ENCODE measurements around the gene LY86. TPM values are rescaled to one million over a fixed set of nuclear protein-coding genes. Genes with fewer than 3 reads are reported as not detected.
"Not testable (repeated sequence)": the region's sequence is repeated elsewhere in the genome, so short reads cannot be mapped to it uniquely, and the experiment has no call there.

Gene LY86
- total RNA-seq, 2 donors from 2014 or later, result 0.49 to 2.3 TPM

DNA sequence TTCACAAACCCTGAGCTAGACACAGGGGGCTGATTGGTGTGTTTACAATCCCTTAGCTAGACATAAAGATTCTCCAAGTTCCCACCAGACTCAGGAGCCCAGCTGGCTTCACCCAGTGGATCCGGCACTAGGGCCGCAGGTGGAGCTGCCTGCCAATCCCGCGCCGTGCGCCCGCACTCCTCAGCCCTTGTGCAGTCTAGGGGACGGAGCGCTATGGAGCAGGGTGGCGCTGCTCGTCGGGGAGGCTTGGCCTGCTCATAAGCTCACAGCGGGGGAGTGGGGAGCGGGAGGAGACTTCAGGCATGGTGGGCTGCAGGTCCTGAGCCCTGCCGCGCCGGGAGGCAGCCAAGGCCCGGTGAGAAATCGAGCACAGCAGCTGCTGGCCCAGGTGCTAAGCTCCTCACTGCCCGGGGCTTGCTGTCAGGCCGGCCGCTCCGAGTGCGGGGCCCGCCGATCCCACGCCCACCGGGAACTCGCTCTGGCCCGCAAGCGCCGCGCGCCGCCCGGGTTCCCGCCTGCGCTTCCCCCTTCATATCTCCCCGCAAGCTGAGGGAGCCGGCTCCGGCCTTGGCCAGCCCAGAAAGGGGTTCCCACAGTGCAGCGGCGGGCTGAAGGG is 24.7 kb downstream of the LY86 start:
- ATAC-seq; DNase-seq; intact Hi-C loops (cut with DNase I, micrococcal nuclease): not testable (repeated sequence)

DNA sequence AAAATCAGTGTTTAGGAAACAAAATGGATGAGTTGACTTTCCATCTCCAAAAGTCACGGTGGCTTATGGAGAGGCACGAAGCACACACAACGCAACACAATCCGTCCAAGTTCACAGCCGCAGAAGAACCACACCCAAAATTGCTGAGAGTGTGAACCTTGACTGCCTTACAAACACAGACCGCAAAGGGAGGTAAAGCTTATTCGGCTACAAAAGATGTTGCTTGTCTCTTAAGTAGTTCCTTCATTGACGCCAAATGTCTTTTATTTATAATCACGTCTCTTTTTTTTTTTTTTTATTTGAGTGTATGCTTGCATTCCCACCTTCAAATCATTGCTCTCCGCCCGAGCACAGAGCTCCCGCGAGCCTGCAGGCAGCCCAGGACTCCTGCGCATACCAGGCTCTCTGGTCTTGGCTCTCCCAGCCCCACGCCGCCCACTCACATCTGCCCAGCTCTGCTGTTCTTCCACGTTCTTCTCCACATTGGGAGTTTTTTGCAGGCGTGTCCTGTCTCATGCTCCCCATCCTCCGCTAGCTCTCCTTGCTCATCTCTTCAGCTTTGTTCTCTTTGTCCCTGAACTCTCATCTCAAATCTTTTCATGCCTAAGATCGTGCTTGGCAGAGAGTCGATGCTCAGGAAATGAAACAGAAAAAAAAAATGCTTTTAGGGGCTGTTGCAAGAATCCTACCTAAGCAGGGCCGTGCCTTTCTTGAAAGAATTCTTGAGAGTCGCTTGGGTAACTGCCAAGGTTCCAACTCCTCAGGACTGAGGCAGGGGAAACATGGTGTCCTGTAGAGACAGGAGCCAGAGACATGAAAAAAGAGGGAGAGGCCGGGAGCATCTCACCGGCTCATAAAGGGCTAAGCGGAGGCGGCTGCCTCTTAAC is 25.8 kb downstream of the LY86 start:
- ATAC-seq (no peak), DNase-seq (no peak)
- intact Hi-C loops (cut with DNase I, micrococcal nuclease), result no loop called here

DNA sequence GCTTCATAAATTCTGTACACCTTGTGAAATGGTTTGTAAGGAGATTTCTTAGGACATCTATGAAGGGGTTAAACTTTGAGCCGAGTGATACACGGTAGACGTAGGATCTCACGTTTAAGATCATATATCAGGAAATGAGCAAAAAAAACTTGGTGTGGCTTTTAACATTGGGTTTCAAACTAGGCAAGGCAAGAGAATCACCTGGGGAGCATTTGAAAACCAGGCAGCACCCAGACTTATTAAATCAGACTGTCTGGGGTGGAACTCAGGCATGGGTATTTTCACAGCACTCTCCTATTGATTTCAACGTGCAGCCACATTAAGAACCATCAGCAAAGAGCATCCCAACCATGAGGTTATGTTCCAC is 26.4 kb downstream of the LY86 start:
- ATAC-seq, result no peak

DNA sequence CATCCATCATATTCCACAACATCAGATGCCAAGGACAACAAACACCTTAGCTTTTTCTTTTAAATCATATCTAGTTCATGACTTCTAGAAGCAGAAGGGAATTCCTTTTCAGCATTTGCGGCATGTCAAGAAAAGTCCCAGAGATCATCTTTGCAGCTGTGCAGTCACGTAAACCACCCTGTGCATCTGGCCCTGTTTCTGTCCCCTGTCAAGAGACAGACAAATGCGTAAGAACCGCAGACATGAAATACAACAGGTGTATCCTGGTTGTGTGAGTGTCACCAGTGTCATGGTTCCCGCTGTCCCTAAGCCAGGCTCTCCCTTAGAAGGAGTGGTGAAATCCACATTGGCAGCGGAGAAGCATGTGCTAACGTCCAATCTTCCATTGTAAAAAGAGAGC is 28.1 kb downstream of the LY86 start:
- DNase-seq (no peak), ATAC-seq (no peak)
- intact Hi-C loops (cut with DNase I, micrococcal nuclease), result no loop called here

More for the DNA sequence above, 26.4 kb downstream of the LY86 start:
- intact Hi-C loops (cut with DNase I, micrococcal nuclease), result no loop called here
- DNase-seq, result no peak

DNA sequence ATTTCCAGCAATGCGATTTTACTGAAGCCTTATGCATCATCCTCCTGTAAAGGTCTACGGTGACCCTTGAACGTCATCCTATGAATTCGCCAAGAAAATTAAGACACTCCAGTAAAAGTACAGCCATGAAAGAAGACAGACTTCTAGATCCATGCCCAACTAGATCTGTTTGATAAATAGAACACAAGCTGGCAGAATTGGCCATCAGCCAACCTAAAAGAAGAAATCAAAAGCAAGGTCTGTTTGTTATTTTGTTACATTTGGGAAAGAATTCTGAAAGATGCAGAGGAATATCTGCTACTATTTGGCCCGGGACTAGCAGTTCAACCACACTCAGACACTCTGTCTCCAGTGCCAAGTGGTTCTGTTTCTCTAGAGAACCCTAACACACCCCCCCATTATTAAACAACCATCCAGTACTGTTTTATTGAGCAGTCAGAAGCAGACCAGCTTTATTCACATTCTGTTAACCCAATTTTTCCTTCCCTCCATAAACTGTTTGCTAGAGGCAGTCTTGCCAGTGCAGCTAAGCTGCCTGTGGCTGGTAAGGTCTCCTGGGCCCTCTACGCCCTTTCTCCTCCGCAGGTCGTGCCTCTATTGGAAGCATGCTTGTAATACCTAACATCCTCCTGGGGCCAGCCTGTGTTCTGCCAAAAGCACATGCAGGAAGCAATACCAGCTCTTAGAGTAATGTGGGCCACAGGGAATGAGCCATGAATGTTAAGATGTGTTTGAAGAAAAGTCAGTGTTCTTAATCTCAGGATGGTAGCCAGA is 30.7 kb downstream of the LY86 start:
- no peak for DNase-seq
- ATAC-seq, result no peak
- intact Hi-C loops (cut with DNase I, micrococcal nuclease), result no loop called here

DNA sequence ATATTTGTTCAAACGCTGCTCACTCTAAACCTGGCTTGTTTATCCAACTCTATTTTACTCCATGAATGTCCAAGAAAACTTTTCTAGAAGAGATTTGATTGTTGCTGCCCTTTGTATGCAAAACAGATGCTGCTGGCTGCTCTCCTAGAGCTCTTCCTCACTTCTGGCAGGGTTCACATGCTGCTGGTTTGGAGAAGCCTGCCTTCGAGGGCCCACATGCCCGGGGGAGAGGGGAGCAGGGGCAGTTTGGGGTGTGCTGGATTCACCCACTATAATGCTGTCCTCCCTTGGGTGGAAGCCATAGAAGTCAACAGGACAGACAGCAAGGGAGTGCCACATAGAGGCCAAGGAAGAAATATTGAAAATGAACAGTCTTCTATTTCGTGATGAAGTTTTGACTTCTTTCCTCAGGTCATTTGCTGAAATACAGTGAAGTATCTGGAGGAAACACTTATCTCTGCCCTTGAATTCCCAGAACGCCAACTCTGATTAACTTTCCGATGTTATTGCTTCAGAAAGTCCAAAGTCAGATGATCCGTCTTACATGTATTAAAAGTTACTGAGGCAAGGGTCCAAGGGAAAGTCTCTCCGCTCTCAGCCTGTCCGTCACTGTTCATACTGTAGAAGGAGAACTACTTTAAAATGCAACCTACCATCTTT is 32.4 kb downstream of the LY86 start:
- intact Hi-C loops (cut with DNase I, micrococcal nuclease), result no loop called here
- no peak for ATAC-seq
- no peak for DNase-seq

DNA sequence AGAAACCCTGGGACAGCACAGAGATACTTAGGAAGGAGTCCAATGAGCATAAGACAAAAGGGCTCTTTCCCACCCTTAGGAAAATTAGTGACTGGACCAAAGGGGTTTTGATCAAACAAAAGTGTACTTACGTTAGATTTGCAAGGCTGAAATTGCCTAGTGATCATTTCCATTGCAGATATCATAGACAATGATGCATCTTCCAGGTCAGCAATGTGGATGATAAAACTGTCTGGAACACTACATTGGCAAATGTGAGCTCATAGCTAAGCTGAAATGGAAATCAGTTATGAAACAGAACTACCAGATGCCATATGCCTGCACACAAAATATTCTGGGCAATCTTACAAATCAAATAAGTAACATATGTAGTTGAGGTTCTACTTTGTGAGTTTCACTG is 34.0 kb downstream of the LY86 start:
- ATAC-seq (no peak), DNase-seq (no peak)
- intact Hi-C loops (cut with DNase I, micrococcal nuclease), result no loop called here

DNA sequence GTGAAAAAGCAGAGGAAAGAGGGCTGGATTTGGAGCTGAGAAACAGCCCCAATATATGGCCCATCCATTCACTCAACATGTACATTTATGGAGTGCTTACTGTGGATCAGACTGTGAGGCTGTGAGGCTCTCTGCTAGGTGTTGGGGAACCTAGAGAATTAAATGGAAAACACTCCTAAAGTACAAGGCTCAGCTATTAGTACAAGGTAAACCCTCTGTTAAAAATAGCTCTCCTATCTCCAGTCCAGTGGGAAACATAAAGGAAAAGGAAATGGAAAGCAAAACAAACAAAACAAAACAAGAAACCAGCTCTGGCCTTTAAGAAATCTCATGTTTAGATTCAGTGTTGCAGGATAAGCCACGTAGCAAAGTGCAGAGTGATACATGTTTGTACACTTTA is 35.0 kb downstream of the LY86 start:
- intact Hi-C loops (cut with DNase I, micrococcal nuclease), result no loop called here
- no peak for ATAC-seq
- no peak for DNase-seq

DNA sequence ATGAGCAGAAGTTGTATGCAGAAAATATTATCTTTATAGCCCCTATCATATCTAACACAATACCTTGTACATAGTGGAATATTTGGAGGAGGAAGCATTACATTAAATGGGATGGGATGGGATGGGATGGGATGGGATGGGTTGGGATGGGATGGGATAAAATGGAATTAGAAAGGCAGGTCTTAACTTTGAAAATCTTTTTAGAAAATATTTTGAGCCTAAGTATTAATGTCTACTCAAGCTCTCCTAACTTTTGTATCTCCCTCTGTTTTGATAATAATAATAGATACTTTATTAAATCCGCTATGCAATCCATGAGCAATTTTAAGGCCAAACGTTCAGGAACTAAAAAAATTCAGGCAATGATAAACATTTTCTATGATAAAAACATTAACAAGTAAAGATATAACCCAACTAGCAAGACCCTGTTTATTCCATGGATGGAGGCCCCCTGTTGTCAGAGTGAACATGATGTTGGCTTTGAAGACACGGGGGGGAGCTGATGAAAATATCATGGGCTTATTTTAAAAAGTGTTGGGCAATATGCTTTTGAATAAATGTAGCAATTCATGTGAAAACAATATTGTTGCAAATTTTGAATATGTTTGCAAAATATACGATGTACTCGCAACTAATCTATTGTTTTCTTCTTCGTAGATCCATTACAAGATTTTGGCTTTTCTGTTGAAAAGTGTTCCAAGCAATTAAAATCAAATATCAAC is 35.9 kb downstream of the LY86 start:
- intact Hi-C loops (cut with DNase I, micrococcal nuclease), result no loop called here
- no peak for ATAC-seq

DNA sequence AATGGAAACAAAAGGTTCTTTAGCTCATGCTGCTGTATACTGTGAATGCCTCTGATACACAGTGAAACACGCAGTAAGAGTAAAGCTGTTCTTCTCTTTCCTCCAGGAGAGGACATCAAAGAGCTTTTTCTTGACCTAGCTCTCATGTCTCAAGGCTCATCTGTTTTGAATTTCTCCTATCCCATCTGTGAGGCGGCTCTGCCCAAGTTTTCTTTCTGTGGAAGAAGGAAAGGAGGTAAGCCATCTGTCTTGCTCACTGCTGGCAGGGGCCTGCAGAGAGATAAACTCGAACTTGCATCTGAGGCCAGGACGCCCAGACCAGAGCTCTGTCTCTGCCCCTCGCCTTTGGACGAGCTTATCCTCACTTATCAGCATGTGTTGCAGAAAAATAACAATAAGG is 37.7 kb downstream of the LY86 start:
- intact Hi-C loops (cut with DNase I, micrococcal nuclease), result no loop called here
- DNase-seq (no peak), ATAC-seq (no peak)

More for the DNA sequence above, 35.9 kb downstream of the LY86 start:
- no peak for DNase-seq

DNA sequence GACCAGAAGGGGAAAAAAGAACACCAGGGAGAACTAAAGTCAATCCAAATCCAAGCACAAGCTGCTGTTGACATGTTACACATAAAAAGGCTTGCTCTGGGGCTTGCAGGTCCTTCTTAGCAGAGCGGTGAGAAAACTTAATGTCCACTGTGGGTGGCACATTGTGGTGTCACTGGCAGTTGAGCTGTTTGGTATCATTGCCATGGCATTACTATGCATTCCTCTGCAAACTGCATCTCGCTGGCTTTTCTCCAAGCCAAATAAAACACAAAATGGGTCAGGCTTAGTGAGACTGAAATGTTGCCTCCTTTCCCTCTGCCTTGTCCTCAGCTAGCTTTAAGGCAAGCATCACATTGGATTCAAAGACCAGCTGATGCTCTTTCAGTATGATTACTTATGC is 40.9 kb downstream of the LY86 start:
- ATAC-seq (no peak), DNase-seq (no peak)
- intact Hi-C loops (cut with DNase I, micrococcal nuclease), result no loop called here

DNA sequence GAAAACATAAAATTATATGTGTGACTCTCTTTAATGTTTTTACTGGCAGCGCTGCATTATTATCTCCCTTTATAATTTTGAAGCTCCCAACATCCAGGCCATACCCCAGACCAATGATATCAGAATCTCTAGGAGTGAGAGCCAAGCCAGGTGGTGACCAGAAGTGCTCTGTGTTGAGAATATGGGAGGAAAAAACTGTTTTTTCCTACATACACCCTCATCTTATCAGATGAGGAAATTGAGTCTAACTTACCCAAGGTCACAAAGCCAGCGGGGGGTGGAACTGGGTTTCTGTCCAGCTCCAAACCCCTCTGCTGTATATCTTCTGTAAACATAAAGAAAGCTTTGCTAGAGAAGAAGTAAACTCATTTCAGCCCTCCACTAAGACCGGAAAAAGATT is 42.5 kb downstream of the LY86 start:
- ATAC-seq, result no peak
- intact Hi-C loops (cut with DNase I, micrococcal nuclease), result no loop called here
- no peak for DNase-seq

DNA sequence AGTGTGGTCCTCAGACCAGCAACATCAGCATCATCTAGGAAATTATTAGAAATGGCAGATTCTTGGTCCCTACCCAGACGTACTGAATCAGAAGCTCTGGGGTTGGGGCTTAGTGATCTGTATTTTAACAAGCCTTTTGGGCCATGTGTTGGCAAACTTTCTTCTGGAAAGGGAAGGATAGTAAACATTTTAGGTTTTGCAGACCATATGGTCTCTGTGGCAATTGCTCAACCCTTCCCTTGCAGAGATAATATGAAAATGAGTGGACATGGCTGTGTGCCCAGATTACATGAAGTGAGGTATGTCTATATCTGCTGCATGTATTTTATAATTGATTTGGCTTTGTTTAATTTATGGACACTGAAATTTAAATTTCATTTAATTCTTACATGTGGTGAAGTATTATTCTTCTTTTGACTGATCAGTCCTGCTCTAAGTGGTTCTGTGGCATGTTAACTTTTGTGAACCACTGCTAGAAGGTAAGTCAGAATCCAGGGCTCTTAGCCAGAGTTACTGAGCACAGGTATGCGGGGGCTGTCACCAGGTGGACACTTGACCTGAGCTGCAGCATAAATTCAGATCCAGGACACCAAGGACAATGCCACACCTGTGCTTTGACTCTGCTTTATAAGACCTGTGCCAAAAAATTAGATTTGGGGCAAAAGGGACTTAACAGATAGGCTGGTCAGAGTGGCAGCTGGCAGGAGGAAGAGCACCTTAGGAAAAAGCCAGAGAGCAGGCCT is 43.2 kb downstream of the LY86 start:
- no peak for DNase-seq
- intact Hi-C loops (cut with DNase I, micrococcal nuclease), result no loop called here
- no peak for ATAC-seq

DNA sequence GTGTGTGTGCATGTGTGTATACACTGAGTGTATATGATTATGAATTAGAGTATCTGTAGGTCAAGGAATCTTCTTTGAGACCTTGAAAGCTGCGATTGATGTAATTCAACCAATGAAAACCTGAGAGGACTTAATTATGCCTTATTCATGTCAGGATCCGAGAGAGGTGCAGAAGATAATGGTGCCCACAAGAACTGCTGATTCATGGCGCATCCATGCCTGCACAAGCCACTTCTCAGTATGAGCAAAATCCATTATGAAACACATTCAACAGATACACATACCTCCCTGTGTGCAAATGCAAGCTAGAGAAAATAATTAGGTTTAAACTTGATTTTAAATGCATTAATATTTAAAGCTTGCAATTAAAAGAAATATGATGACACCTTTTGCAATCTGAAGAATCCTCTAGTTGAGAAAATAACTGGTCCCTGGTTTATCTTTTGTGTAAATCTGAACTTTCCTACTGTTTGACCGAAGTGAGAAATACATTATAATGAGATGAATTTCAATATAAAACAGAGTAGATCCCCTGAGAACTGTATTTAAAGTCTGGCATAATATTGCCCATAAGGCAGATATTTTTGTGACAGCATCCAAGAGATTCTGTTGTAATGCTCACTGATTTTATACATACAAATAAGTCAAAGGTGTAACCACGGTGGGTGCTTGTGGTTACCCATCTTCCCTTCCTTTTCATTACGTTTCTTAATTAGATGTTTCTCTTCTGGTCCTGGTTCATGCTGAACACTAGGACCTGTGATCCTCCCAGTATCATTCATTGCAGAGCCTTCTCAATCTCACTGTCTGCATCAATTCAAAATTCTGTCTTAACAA is 45.6 kb downstream of the LY86 start:
- DNase-seq, result no peak
- no peak for ATAC-seq
- intact Hi-C loops (cut with DNase I, micrococcal nuclease), result no loop called here

DNA sequence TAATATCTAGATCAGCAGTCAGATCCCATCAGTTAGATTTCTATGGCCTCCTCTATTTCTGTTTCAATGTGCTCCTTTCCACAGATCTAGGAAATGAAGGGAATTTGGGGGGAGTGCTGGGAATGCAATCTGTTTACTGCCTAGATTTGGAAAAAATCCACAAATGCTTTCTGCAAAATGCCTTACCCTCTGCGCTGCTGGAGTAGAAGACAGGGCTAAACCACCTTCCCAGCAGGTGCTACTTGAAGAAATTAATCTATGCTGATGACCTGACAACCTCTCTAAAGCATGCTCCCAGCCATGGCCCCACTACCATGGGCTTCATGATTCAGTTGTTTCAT is 46.2 kb downstream of the LY86 start:
- ATAC-seq (no peak), DNase-seq (no peak)
- intact Hi-C loops (cut with DNase I, micrococcal nuclease), result no loop called here

DNA sequence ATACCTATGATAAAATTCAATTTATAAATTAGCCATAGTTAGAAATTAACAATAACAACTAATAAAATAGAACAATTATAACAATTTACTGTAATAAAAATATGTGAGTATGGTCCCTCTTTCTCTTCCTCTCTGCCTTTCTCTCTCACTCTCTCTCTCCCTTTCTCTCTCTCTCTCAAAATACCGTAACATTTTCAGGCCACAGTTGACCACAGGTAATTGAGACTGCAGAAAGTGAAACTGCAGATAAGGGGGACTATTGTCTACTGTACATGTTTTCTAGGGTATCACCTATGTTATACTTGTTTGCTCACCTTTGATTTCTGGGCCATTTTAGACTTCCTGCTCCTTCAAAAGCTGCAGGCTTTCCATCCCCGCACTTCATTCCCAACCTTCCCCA is 46.8 kb downstream of the LY86 start:
- intact Hi-C loops (cut with DNase I, micrococcal nuclease), result no loop called here
- ATAC-seq (no peak), DNase-seq (no peak)

DNA sequence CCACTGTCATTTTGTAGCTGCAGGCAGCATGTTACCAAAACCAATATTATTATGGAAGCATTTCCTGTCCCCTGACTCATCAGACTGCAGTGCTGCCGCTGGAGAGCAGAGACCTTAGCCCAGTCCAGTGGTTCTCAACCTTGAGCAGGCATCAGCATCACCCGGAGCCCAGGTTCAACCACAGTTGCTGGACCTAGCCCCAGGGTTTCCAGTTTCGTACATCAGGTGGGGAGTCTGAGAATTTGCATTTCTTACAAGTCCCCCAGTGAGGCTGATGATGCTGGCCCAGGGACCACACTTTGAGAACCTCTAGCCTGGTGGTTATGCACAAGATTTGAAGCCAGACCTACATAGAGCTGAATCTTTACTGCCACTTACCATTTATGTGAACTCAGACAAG is 47.3 kb downstream of the LY86 start:
- no peak for ATAC-seq
- intact Hi-C loops (cut with DNase I, micrococcal nuclease), result no loop called here
- DNase-seq, result no peak
